HCT116 (cell line): ENCODE data around the gene FARP1. TPM values are rescaled to one million over a fixed set of nuclear protein-coding genes. Genes with fewer than 3 reads are reported as not detected.

Experiments
- ATAC-seq: fragments of 200-7000 bp; cut with Tn5 transposase; 2 replicates; pipeline ENCODE4 v1.9.1; 2020; ENCODE audit warnings: mild to moderate bottlenecking, moderate library complexity
- BruUV-seq: library from RNA; stranded (reverse); fragments of 400-500 nt; replicated peaks from 2 replicates; lab custom pipeline; 2021; lab: Mats Ljungman, UMichigan
- CTCF ChIA-PET: fragments of 300-600 bp; sonication (Branson Sonifier 250); formaldehyde crosslinking; loops from one replicate; lab custom pipeline; 2021; ENCODE audit warnings: antibody characterized with exemption; lab: Charles Lee
- POLR2A ChIA-PET: fragments of 300-600, 350-600 bp; sonication (Branson Sonifier 250); formaldehyde crosslinking; loops from one replicate; lab custom pipeline; 2021; ENCODE audit warnings: antibody characterized with exemption; lab: Charles Lee
- RAD21 ChIA-PET, 2 experiments: fragments of 300-600 bp; sonication (Branson Sonifier 250); formaldehyde crosslinking; loops; one replicate each; lab custom pipeline; 2023; ENCODE audit warnings: low total read pairs in 2 of 2; ENCODE audit not compliant: uncharacterized antibody in 2 of 2, unreplicated experiment in 2 of 2, low non-redundant PET in 1 of 2; lab: Charles Lee
- DNase-seq: peaks from one replicate; pipeline ENCODE4 v3.0.0-alpha.2; 2010; ENCODE audit warnings: low read depth, low spot score
- H2AFZ ChIP-seq: fragments of 200-600 bp; shearing (Covaris generic), sonication (generic); 2 replicates; pipeline ENCODE4 v1.6.1; 2017; ENCODE audit warnings: low read depth, mixed run types, mixed read lengths, antibody characterized with exemption, low read length; ENCODE audit not compliant: poor library complexity, severe bottlenecking
- H3K27ac ChIP-seq: 2 replicates; pipeline ENCODE4 v1.5.1; 2012; ENCODE audit warnings: low read depth, low read length
- H3K27me3 ChIP-seq: fragments of 200-600 bp; sonication (generic); 2 replicates; pipeline ENCODE4 v1.6.1; 2016; ENCODE audit warnings: mixed run types, low read length, mixed read lengths; ENCODE audit not compliant: insufficient read depth
- H3K36me3 ChIP-seq, 2 experiments: fragments of 200-500 bp in 1 of 2; fragments of 200-600 bp in 1 of 2; sonication (Bioruptor generic) in 1 of 2; sonication (generic) in 1 of 2; 2 replicates each; pipeline versions ENCODE4 v1.5.1 to v1.6.1; 2014 to 2016; ENCODE audit warnings: low read length in 2 of 2, inconsistent platforms in 1 of 2, mixed read lengths in 1 of 2, mixed run types in 1 of 2; ENCODE audit not compliant: insufficient read depth in 2 of 2, control insufficient read depth in 1 of 2
- H3K4me1 ChIP-seq, 2 experiments: fragments of 200-600 bp in 1 of 2; sonication (generic) in 1 of 2; 2 replicates each; pipeline versions ENCODE4 v1.5.1 to v1.6.1; 2012 to 2017; ENCODE audit warnings: low read length in 2 of 2, inconsistent platforms in 1 of 2, mild to moderate bottlenecking in 1 of 2, mixed read lengths in 1 of 2, mixed run types in 1 of 2, moderate library complexity in 1 of 2; ENCODE audit not compliant: insufficient read depth in 2 of 2, control insufficient read depth in 1 of 2
- H3K4me2 ChIP-seq: fragments of 200-600 bp; sonication (generic); 2 replicates; pipeline ENCODE4 v1.6.1; 2017; ENCODE audit warnings: mixed run types, low read length, mixed read lengths
- H3K4me3 ChIP-seq, 2 experiments: fragments of 200-600 bp in 1 of 2; sonication (generic) in 1 of 2; replicated peaks in 1 of 2; 2 replicates each; pipeline ENCODE4 v1.5.1; 2011 to 2016; ENCODE audit warnings: low read length in 2 of 2, control low read depth in 1 of 2, low read depth in 1 of 2, mild to moderate bottlenecking in 1 of 2, mixed read lengths in 1 of 2, mixed run types in 1 of 2
- H3K79me2 ChIP-seq: fragments of 200-600 bp; sonication (generic); 2 replicates; pipeline ENCODE4 v1.6.1; 2017; ENCODE audit warnings: mild to moderate bottlenecking, mixed run types, low read length, moderate library complexity, mixed read lengths; ENCODE audit not compliant: insufficient read depth
- H3K9ac ChIP-seq: fragments of 200-600 bp; sonication (generic); 2 replicates; pipeline ENCODE4 v1.6.1; 2016; ENCODE audit warnings: low read length, mixed read lengths
- H3K9me2 ChIP-seq: fragments of 200-600 bp; sonication (generic), shearing (Covaris generic); 2 replicates; pipeline ENCODE4 v1.6.1; 2017; ENCODE audit warnings: mixed run types, mild to moderate bottlenecking, moderate library complexity; ENCODE audit not compliant: insufficient read depth
- H3K9me3 ChIP-seq, 2 experiments: fragments of 200-500 bp in 1 of 2; fragments of 200-600 bp in 1 of 2; sonication (Bioruptor generic) in 1 of 2; sonication (generic) in 1 of 2; 2 replicates each; pipeline ENCODE4 v1.6.1; 2014 to 2017; ENCODE audit warnings: low read length in 2 of 2, mixed read lengths in 2 of 2, inconsistent platforms in 1 of 2, low read depth in 1 of 2, mild to moderate bottlenecking in 1 of 2, mixed run types in 1 of 2, moderate library complexity in 1 of 2; ENCODE audit not compliant: control insufficient read depth in 1 of 2, insufficient read depth in 1 of 2
- H4K20me1 ChIP-seq: fragments of 200-600 bp; sonication (generic), shearing (Covaris generic); 2 replicates; pipeline ENCODE4 v1.6.1; 2017; ENCODE audit warnings: mixed run types, mild to moderate bottlenecking, moderate library complexity; ENCODE audit not compliant: insufficient read depth
- CBX3 ChIP-seq: IDR thresholded peaks from 2 replicates; pipeline ENCODE4 v1.6.1; 2012; ENCODE audit warnings: low read depth
- CEBPB ChIP-seq: IDR thresholded peaks from 2 replicates; pipeline ENCODE4 v1.6.1; 2012; ENCODE audit warnings: low read depth
- EZH2 ChIP-seq: fragments of 200-600 bp; sonication (generic); IDR thresholded peaks from 2 replicates; pipeline ENCODE4 v1.6.1; 2017; ENCODE audit warnings: antibody characterized with exemption, mixed run types
- EZH2phosphoT487 ChIP-seq: fragments of 200-600 bp; IDR thresholded peaks from 2 replicates; pipeline ENCODE4 v1.6.1; 2018; ENCODE audit warnings: antibody characterized with exemption, borderline replicate concordance
- FOSL1 ChIP-seq: IDR thresholded peaks from 2 replicates; pipeline ENCODE4 v1.6.1; 2012; ENCODE audit warnings: low read depth
- JUND ChIP-seq: IDR thresholded peaks from 2 replicates; pipeline ENCODE4 v1.6.1; 2012
- POLR2A ChIP-seq: IDR thresholded peaks from 2 replicates; pipeline ENCODE4 v1.7.0; 2011; ENCODE audit warnings: borderline replicate concordance; ENCODE audit not compliant: insufficient read depth, insufficient read length; ENCODE audit errors: extremely low read depth
- POLR2AphosphoS5 ChIP-seq: IDR thresholded peaks from 2 replicates; pipeline ENCODE4 v1.6.1; 2011; ENCODE audit warnings: mild to moderate bottlenecking, low read depth, low read length, moderate library complexity
- RAD21 ChIP-seq: IDR thresholded peaks from 2 replicates; pipeline ENCODE4 v1.6.1; 2012; ENCODE audit warnings: low read depth, mild to moderate bottlenecking
- SP1 ChIP-seq: IDR thresholded peaks from 2 replicates; pipeline ENCODE4 v1.6.1; 2012; ENCODE audit warnings: low read depth
- SRF ChIP-seq: IDR thresholded peaks from 2 replicates; pipeline ENCODE4 v1.6.1; 2012; ENCODE audit warnings: low read depth
- TCF7L2 ChIP-seq: IDR thresholded peaks from 2 replicates; pipeline ENCODE4 v1.7.0; 2011; ENCODE audit warnings: borderline replicate concordance, inconsistent platforms; ENCODE audit not compliant: insufficient read depth, insufficient read length; ENCODE audit errors: extremely low read depth
- ZFX ChIP-seq: fragments of 450-650 bp; IDR thresholded peaks from 2 replicates; pipeline ENCODE4 v1.6.1; 2017
- ZNF274 ChIP-seq: fragments of 200-500 bp; sonication (Bioruptor generic); IDR thresholded peaks from 2 replicates; pipeline ENCODE4 v1.6.1; 2014; ENCODE audit warnings: mild to moderate bottlenecking, low read depth, low read length, inconsistent platforms
- intact Hi-C: fragments of 100-400 bp; cut with micrococcal nuclease; formaldehyde crosslinking; loops from 2 replicates; pipeline ENCODE4 v1.10.0; 2022
- total RNA-seq: library from RNA; stranded (reverse); gene quantifications from one replicate; pipeline ENCODE4 v1.2.1, GENCODE V29; 2021; ENCODE audit not compliant: unreplicated experiment
- TF ChIP-seq, protein P1 (sequence below): IDR thresholded peaks from 2 replicates; pipeline ENCODE4 v1.6.1; 2012; ENCODE audit warnings: low read depth
- TF ChIP-seq, protein P2 (sequence below): IDR thresholded peaks from 2 replicates; pipeline ENCODE4 v1.6.1; 2011; ENCODE audit warnings: mild to moderate bottlenecking, low read length, moderate library complexity; ENCODE audit not compliant: insufficient replicate concordance; ENCODE audit errors: extremely low read depth
- TF ChIP-seq, protein P3 (sequence below): IDR thresholded peaks from 2 replicates; pipeline ENCODE4 v1.6.1; 2012
- TF ChIP-seq, protein P4 (sequence below), 3 experiments: fragments of 200-600 bp in 1 of 3; sonication (generic) in 1 of 3; IDR thresholded peaks in 2 of 3; conservative IDR thresholded peaks in 1 of 3; 2 replicates each; pipeline ENCODE4 v1.5.1; 2012 to 2017; ENCODE audit warnings: low read depth in 2 of 3, low read length in 2 of 3, antibody characterized with exemption in 1 of 3, borderline replicate concordance in 1 of 3, control low read depth in 1 of 3, mild to moderate bottlenecking in 1 of 3, mixed read lengths in 1 of 3, mixed run types in 1 of 3, moderate library complexity in 1 of 3; ENCODE audit not compliant: insufficient read depth in 1 of 3

The FARP1 gene
- total RNA-seq, 1 experiment from 2014 or later, result 30.5 TPM

DNA sequence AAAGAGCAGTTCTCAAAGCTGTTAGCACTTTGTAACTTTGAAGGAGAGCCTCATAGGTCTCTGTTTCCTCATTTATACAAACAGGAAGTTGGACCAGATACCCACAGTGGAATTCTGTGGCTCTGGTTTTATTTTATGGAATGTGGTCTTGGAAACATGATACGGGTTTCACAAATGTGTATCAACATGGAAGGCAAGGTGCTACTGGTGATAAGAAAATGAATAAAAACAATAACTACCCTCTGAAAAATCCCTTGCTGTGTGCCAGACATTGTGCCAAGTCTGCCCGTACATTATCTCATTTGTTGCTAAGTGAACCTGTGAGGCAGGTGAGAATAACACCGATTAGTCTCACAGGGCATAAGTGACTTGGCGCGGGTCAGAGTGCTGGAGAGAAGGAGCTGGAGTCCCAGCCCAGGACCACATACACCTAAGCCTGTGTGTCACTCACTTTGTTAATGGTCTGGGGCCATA is 79.2 kb downstream of the FARP1 start:
- POLR2A ChIA-PET, result no interaction called here
- RAD21 ChIA-PET, result no interaction called here
- Histone ChIP-seq H3K79me2 (no peaks in the 10 kb centered on the region), H3K4me1 (no peaks in the 10 kb centered on the region), H4K20me1 (no peaks in the 10 kb centered on the region), H3K27me3 (no peaks in the 10 kb centered on the region), H3K27ac (no peak overlapping the region), H2AFZ (no peak overlapping the region), H3K4me3 (no peak overlapping the region), H3K36me3 (no peaks in the 10 kb centered on the region), H3K4me2 (no peak overlapping the region), H3K9me3 (no peaks in the 10 kb centered on the region), H3K9me2 (no peaks in the 10 kb centered on the region), H3K9ac (no peak overlapping the region)
- DNase-seq (no peak), ATAC-seq (no peak)
- CTCF ChIA-PET, result no interaction called here
- BruUV-seq, result no TSS peak
- intact Hi-C loops, result no loop called here
- TF ChIP-seq SRF (no peak), ZNF274 (no peak), FOSL1 (no peak), POLR2AphosphoS5 (no peak), CEBPB (no peak), POLR2A (no peak), ZFX (no peak), CBX3 (no peak), JUND (no peak), EZH2 (no peak), EZH2phosphoT487 (no peak), RAD21 (no peak), TCF7L2 (no peak), SP1 (no peak)
- TF ChIP-seq, protein P1, sequence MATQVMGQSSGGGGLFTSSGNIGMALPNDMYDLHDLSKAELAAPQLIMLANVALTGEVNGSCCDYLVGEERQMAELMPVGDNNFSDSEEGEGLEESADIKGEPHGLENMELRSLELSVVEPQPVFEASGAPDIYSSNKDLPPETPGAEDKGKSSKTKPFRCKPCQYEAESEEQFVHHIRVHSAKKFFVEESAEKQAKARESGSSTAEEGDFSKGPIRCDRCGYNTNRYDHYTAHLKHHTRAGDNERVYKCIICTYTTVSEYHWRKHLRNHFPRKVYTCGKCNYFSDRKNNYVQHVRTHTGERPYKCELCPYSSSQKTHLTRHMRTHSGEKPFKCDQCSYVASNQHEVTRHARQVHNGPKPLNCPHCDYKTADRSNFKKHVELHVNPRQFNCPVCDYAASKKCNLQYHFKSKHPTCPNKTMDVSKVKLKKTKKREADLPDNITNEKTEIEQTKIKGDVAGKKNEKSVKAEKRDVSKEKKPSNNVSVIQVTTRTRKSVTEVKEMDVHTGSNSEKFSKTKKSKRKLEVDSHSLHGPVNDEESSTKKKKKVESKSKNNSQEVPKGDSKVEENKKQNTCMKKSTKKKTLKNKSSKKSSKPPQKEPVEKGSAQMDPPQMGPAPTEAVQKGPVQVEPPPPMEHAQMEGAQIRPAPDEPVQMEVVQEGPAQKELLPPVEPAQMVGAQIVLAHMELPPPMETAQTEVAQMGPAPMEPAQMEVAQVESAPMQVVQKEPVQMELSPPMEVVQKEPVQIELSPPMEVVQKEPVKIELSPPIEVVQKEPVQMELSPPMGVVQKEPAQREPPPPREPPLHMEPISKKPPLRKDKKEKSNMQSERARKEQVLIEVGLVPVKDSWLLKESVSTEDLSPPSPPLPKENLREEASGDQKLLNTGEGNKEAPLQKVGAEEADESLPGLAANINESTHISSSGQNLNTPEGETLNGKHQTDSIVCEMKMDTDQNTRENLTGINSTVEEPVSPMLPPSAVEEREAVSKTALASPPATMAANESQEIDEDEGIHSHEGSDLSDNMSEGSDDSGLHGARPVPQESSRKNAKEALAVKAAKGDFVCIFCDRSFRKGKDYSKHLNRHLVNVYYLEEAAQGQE, result no peak
- TF ChIP-seq, protein P2, sequence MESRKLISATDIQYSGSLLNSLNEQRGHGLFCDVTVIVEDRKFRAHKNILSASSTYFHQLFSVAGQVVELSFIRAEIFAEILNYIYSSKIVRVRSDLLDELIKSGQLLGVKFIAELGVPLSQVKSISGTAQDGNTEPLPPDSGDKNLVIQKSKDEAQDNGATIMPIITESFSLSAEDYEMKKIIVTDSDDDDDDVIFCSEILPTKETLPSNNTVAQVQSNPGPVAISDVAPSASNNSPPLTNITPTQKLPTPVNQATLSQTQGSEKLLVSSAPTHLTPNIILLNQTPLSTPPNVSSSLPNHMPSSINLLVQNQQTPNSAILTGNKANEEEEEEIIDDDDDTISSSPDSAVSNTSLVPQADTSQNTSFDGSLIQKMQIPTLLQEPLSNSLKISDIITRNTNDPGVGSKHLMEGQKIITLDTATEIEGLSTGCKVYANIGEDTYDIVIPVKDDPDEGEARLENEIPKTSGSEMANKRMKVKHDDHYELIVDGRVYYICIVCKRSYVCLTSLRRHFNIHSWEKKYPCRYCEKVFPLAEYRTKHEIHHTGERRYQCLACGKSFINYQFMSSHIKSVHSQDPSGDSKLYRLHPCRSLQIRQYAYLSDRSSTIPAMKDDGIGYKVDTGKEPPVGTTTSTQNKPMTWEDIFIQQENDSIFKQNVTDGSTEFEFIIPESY, result no peak
- TF ChIP-seq, protein P3, sequence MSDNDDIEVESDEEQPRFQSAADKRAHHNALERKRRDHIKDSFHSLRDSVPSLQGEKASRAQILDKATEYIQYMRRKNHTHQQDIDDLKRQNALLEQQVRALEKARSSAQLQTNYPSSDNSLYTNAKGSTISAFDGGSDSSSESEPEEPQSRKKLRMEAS, result no peak
- TF ChIP-seq, protein P4, sequence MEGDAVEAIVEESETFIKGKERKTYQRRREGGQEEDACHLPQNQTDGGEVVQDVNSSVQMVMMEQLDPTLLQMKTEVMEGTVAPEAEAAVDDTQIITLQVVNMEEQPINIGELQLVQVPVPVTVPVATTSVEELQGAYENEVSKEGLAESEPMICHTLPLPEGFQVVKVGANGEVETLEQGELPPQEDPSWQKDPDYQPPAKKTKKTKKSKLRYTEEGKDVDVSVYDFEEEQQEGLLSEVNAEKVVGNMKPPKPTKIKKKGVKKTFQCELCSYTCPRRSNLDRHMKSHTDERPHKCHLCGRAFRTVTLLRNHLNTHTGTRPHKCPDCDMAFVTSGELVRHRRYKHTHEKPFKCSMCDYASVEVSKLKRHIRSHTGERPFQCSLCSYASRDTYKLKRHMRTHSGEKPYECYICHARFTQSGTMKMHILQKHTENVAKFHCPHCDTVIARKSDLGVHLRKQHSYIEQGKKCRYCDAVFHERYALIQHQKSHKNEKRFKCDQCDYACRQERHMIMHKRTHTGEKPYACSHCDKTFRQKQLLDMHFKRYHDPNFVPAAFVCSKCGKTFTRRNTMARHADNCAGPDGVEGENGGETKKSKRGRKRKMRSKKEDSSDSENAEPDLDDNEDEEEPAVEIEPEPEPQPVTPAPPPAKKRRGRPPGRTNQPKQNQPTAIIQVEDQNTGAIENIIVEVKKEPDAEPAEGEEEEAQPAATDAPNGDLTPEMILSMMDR (IDR thresholded peaks at IDR 0.05 in 2 of 3, conservative IDR thresholded peaks at IDR 0.05 in 1 of 3; ENCODE audit: borderline replicate concordance in 1 of 3, insufficient read depth in 1 of 3, low read depth in 2 of 3, low read length in 2 of 3), result no peak
